ENCODE measurements around the gene DDX59.

DDX59 gene

GRCh38 chr1:200669314-200670241 is at the start of gene DDX59:
Gene DDX59, minus strand, starts transcription at chr1:200669907. Its CDS starts 3,167 bp downstream, at chr1:200666740.
- H3K4me3 Mint-ChIP-seq: peak within 1 kb of the TSS; percentile 97 to 98
- no peaks in the 10 kb centered on the region for H3K9me3 Mint-ChIP-seq
- H3K27ac Mint-ChIP-seq: peak within 1 kb of the TSS; percentile 98 to 99
- DNase-seq: peak; percentile 92 to 95
- peaks cover 43% of the 10 kb centered on the region for H3K4me1 Mint-ChIP-seq
- peak; percentile 93 for ATAC-seq
- no peaks in the 10 kb centered on the region for H3K27me3 Mint-ChIP-seq

GRCh38 chr1:200714504-200715187 is 44.9 kb upstream of the DDX59 start:
- Mint-ChIP-seq H3K4me1 (no peaks in the 10 kb centered on the region), H3K27ac (no peak overlapping the region), H3K27me3 (peaks cover 14% of the 10 kb centered on the region), H3K9me3 (peaks cover 0 to 4% of the 10 kb centered on the region in 2 donors), H3K4me3 (no peak overlapping the region)
- DNase-seq (no peak), ATAC-seq (no peak)

GRCh38 chr1:200710166-200710565 is 40.5 kb upstream of the DDX59 start:
- peaks cover 0 to 4% of the 10 kb centered on the region in 2 donors for H3K9me3 Mint-ChIP-seq
- no peaks in the 10 kb centered on the region for H3K4me1 Mint-ChIP-seq
- H3K27me3 Mint-ChIP-seq: no peaks in the 10 kb centered on the region
- no peak overlapping the region for H3K4me3 Mint-ChIP-seq
- ATAC-seq (no peak), DNase-seq (no peak)
- H3K27ac Mint-ChIP-seq: peak overlapping the region in 1 of 2 donors; percentile 31

GRCh38 chr1:200708769-200709168 is 39.1 kb upstream of the DDX59 start:
- ATAC-seq: no peak
- Mint-ChIP-seq H3K27ac (no peak overlapping the region), H3K27me3 (no peaks in the 10 kb centered on the region), H3K4me1 (no peaks in the 10 kb centered on the region), H3K4me3 (no peak overlapping the region), H3K9me3 (peaks cover 0 to 3% of the 10 kb centered on the region in 2 donors)
- DNase-seq: no peak

- Mint-ChIP-seq H3K9me3 (no peaks in the 10 kb centered on the region), H3K27me3 (no peaks in the 10 kb centered on the region), H3K4me3 (no peak overlapping the region), H3K27ac (no peak overlapping the region), H3K4me1 (no peaks in the 10 kb centered on the region)
- ATAC-seq: no peak
- no peak for DNase-seq
Observed at GRCh38 chr1:200708161-200708560, 38.5 kb upstream of the DDX59 start.

- ATAC-seq (no peak), DNase-seq (no peak)
- H3K4me1 Mint-ChIP-seq: no peaks in the 10 kb centered on the region
- no peak overlapping the region for H3K27ac Mint-ChIP-seq
- H3K4me3 Mint-ChIP-seq: no peak overlapping the region
- H3K27me3 Mint-ChIP-seq: no peaks in the 10 kb centered on the region
- no peaks in the 10 kb centered on the region for H3K9me3 Mint-ChIP-seq
Observed at GRCh38 chr1:200707116-200707515, 37.4 kb upstream of the DDX59 start.

GRCh38 chr1:200706111-200706814 is 36.6 kb upstream of the DDX59 start:
- ATAC-seq: no peak
- H3K9me3 Mint-ChIP-seq: no peaks in the 10 kb centered on the region
- no peaks in the 10 kb centered on the region for H3K27me3 Mint-ChIP-seq
- no peak overlapping the region for H3K4me3 Mint-ChIP-seq
- H3K4me1 Mint-ChIP-seq: no peaks in the 10 kb centered on the region
- H3K27ac Mint-ChIP-seq: no peak overlapping the region
- DNase-seq: no peak

GRCh38 chr1:200704986-200705500 is 35.3 kb upstream of the DDX59 start:
- DNase-seq: no peak
- Mint-ChIP-seq H3K9me3 (no peaks in the 10 kb centered on the region), H3K4me3 (no peak overlapping the region), H3K27me3 (no peaks in the 10 kb centered on the region), H3K27ac (no peak overlapping the region), H3K4me1 (no peaks in the 10 kb centered on the region)
- ATAC-seq: no peak

- Mint-ChIP-seq H3K4me1 (no peaks in the 10 kb centered on the region), H3K27ac (no peak overlapping the region), H3K9me3 (no peaks in the 10 kb centered on the region), H3K4me3 (no peak overlapping the region), H3K27me3 (peaks cover 11% of the 10 kb centered on the region)
- DNase-seq (no peak), ATAC-seq (no peak)
Observed at GRCh38 chr1:200699871-200700270, 30.2 kb upstream of the DDX59 start.

GRCh38 chr1:200694738-200695137 is 25.0 kb upstream of the DDX59 start:
- ATAC-seq: no peak
- no peaks in the 10 kb centered on the region for H3K4me1 Mint-ChIP-seq
- H3K27me3 Mint-ChIP-seq: peaks cover 11% of the 10 kb centered on the region
- H3K9me3 Mint-ChIP-seq: no peaks in the 10 kb centered on the region
- no peak for DNase-seq
- H3K4me3 Mint-ChIP-seq: no peak overlapping the region
- H3K27ac Mint-ChIP-seq: no peak overlapping the region

- H3K4me3 Mint-ChIP-seq: no peak overlapping the region
- no peaks in the 10 kb centered on the region for H3K9me3 Mint-ChIP-seq
- H3K27ac Mint-ChIP-seq: no peak overlapping the region
- ATAC-seq: no peak
- no peak for DNase-seq
- peaks cover 9% of the 10 kb centered on the region for H3K27me3 Mint-ChIP-seq
- H3K4me1 Mint-ChIP-seq: no peaks in the 10 kb centered on the region
Observed at GRCh38 chr1:200693327-200693726, 23.6 kb upstream of the DDX59 start.

- H3K4me1 Mint-ChIP-seq: no peaks in the 10 kb centered on the region
- no peaks in the 10 kb centered on the region for H3K9me3 Mint-ChIP-seq
Observed at GRCh38 chr1:200692316-200692715, 22.6 kb upstream of the DDX59 start.

GRCh38 chr1:200686620-200687019 is 16.9 kb upstream of the DDX59 start:
- no peak for DNase-seq
- no peak overlapping the region for H3K27ac Mint-ChIP-seq

More at GRCh38 chr1:200692316-200692715, 22.6 kb upstream of the DDX59 start:
- no peak for DNase-seq
- Mint-ChIP-seq H3K27me3 (peaks cover under 1% of the 10 kb centered on the region), H3K4me3 (no peak overlapping the region), H3K27ac (no peak overlapping the region)
- no peak for ATAC-seq

GRCh38 chr1:200684015-200684414 is 14.3 kb upstream of the DDX59 start:
- Mint-ChIP-seq H3K9me3 (no peaks in the 10 kb centered on the region), H3K27ac (no peak overlapping the region), H3K27me3 (peaks cover 8% of the 10 kb centered on the region), H3K4me3 (no peak overlapping the region), H3K4me1 (no peaks in the 10 kb centered on the region)
- no peak for DNase-seq
- no peak for ATAC-seq

More at GRCh38 chr1:200686620-200687019, 16.9 kb upstream of the DDX59 start:
- ATAC-seq: no peak
- Mint-ChIP-seq H3K27me3 (peaks cover 8% of the 10 kb centered on the region), H3K4me3 (no peak overlapping the region), H3K4me1 (no peaks in the 10 kb centered on the region), H3K9me3 (no peaks in the 10 kb centered on the region)

GRCh38 chr1:200683298-200683697 is 13.6 kb upstream of the DDX59 start:
- DNase-seq (no peak), ATAC-seq (no peak)
- no peaks in the 10 kb centered on the region for H3K4me1 Mint-ChIP-seq
- no peak overlapping the region for H3K27ac Mint-ChIP-seq
- H3K27me3 Mint-ChIP-seq: peaks cover 8% of the 10 kb centered on the region
- H3K9me3 Mint-ChIP-seq: no peaks in the 10 kb centered on the region
- no peak overlapping the region for H3K4me3 Mint-ChIP-seq

Data from stimulated activated naive CD8-positive, alpha-beta T cell treated with anti-CD3 and anti-CD28 coated beads, Interleukin-15, amount 100 ng/mL, for 72 hours (primary cell).